Subcutaneous abdominal adipose tissue (tissue), 5 donors: ENCODE data around the gene ARHGEF10L.

Experiments used
- H3K27ac ChIP-seq: one replicate; pipeline ENCODE4 v1.7.0; 2013; ENCODE audit warnings: low read depth, mild to moderate bottlenecking, inconsistent platforms, low read length, moderate library complexity
- H3K27me3 ChIP-seq, 5 donors: one replicate each; pipeline ENCODE4 v1.7.0; 2013; ENCODE audit warnings: low read length in 5 of 5, inconsistent platforms in 1 of 5; ENCODE audit not compliant: control insufficient read depth in 5 of 5, insufficient read depth in 4 of 5
- H3K36me3 ChIP-seq, 5 donors: one replicate each; pipeline ENCODE4 v1.7.0; 2013; ENCODE audit warnings: low read length in 5 of 5; ENCODE audit not compliant: control insufficient read depth in 5 of 5, insufficient read depth in 5 of 5
- H3K4me1 ChIP-seq, 5 donors: one replicate each; pipeline ENCODE4 v1.7.0; 2013; ENCODE audit warnings: low read length in 5 of 5, mild to moderate bottlenecking in 3 of 5, moderate library complexity in 1 of 5; ENCODE audit not compliant: control insufficient read depth in 5 of 5, insufficient read depth in 5 of 5
- H3K4me3 ChIP-seq, 5 donors: one replicate each; pipeline ENCODE4 v1.7.0; 2013; ENCODE audit warnings: low read length in 5 of 5, low read depth in 1 of 5
- H3K9ac ChIP-seq, 5 donors: one replicate each; pipeline ENCODE4 v1.7.0; 2013; ENCODE audit warnings: low read length in 5 of 5, mild to moderate bottlenecking in 4 of 5, moderate library complexity in 3 of 5
- H3K9me3 ChIP-seq, 5 donors: one replicate each; pipeline ENCODE4 v1.7.0; 2013; ENCODE audit warnings: low read length in 5 of 5; ENCODE audit not compliant: control insufficient read depth in 5 of 5
- donor health status: healthy.
- donor health status: healthy.
- donor health status: healthy.
- donor health status: healthy.
- donor health status: healthy.

Gene ARHGEF10L

DNA sequence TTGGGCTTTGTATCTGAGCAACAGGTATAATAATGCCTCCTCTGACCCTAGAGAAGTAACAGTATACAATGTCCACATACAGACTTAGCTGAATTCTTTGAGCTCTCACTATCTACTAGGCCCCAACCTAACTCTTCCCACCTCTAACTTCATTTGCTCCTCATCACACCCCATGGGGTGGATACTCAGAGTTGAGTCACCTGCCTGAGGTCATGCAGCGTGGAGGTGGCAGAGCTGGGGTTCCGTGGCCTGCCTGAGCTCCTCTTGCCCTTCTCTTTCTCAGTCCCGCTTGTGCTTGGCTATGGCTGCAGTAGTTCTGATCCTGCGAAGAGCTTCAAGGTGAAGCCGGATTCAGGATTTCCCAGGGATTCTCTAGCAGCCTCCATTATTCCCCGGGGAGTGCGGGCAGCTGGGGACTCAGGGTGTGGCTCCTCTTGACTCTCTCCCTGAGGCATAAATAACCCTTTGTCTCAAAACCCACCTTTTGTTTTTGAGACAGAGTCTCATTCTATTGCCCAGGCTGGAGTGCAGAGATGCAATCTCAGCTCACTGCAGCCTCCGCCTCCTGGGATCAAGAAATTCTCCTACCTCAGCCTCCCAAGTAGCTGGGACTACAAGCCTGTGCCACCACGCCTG is 185.7 kb downstream of the ARHGEF10L start:
- Histone ChIP-seq H3K4me3 (no peak overlapping the region), H3K4me1 (no peaks in the 10 kb centered on the region), H3K27ac (no peak overlapping the region), H3K27me3 (peaks cover 0 to 18% (median 10%) of the 10 kb centered on the region in 5 donors), H3K9ac (no peak overlapping the region), H3K9me3 (no peaks in the 10 kb centered on the region), H3K36me3 (no peaks in the 10 kb centered on the region)

DNA sequence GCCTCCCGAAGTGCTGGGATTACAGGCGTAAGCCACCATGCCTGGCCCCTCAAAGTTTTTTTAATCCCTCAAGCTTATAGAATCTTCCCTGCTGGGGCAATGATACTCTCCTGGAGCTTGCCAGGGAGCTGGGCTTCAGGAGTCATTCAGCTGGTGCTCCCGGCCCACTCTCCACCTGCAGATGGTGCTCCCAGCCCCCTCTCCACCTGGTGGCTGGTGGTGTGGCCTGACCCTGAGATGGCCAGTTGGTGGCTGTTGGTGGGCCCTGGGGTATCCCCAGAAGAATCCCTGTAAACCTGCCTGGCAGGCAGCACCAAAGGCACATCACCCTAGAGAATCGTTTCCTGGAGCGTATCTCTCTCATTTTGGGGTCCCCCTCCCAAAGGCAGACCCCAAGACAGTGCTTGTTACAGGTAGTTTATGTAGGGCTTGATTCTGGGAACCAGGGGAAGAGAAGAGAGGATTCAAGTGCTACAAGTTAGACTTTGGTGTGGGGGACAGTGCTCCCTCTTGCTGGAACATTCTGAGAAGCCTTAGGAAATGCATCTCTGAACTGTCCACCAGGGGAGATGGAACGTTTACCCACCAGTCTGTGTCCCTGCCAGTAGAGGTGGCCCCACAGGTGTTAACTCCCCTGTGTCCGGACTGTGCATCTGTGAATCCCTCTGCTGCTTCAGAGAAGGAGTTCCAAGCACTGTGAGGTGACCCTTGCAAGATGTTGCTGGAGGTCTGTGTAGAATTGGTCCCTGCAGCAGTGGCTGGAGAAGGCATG is 186.5 kb downstream of the ARHGEF10L start:
- Histone ChIP-seq H3K27me3 (peaks cover 0 to 21% (median 10%) of the 10 kb centered on the region in 5 donors), H3K36me3 (no peaks in the 10 kb centered on the region), H3K9me3 (no peaks in the 10 kb centered on the region), H3K4me1 (peaks cover 0 to 2% (median 0%) of the 10 kb centered on the region in 5 donors), H3K27ac (no peak overlapping the region), H3K4me3 (no peak overlapping the region), H3K9ac (no peak overlapping the region)

DNA sequence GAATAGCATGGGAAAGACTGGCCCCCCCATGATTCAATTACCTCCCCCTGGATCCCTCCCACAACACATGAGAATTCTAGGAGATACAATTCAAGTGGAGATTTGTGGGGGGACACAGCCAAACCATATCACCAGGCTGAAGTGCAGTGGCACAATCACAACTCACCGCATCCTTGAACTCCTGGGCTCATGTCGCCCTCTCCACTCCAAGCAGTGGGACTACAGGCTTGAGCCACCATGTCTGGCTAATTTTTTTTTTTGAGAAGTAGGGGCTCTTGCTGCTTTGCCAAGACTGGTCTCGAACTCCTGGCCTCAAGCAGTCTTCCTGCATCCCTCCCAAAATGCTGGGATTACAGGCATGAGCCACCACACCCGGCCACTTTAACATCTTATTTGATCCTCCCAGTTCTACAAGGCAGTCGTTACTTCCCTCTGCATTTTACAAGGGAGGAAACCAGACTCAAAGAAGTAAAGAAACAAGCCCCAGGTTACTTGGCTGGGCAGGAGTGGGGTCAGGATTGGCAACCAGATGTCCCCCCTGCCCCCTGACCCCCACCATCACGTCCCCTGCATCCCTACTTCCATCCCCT is 188.7 kb downstream of the ARHGEF10L start:
- Histone ChIP-seq H3K27ac (no peak overlapping the region), H3K36me3 (no peaks in the 10 kb centered on the region), H3K4me1 (peaks cover 0 to 14% (median 0%) of the 10 kb centered on the region in 5 donors), H3K9ac (no peak overlapping the region), H3K9me3 (no peaks in the 10 kb centered on the region), H3K4me3 (no peak overlapping the region), H3K27me3 (peaks cover 0 to 21% (median 10%) of the 10 kb centered on the region in 5 donors)

DNA sequence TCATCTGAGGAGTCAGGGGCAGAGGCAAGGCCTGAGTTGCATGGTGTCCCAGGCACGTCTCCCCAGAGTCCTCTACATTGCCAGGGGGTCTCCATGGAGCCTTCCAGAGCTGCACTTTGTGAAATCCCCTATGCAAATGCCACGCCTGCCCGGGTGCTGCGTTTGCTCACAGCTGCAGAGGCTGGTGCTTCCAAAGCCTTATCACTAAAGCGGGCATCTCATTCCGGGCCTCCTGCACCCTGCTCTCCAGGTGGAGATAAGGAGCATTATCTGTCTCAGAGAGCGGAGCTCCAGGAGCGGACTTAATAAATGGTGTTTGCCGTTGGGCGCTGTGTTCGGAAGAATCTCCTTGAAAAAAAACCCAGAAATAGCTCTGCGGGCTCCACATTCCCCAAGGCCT is 189.8 kb downstream of the ARHGEF10L start:
- H3K9ac ChIP-seq, result no peak overlapping the region

DNA sequence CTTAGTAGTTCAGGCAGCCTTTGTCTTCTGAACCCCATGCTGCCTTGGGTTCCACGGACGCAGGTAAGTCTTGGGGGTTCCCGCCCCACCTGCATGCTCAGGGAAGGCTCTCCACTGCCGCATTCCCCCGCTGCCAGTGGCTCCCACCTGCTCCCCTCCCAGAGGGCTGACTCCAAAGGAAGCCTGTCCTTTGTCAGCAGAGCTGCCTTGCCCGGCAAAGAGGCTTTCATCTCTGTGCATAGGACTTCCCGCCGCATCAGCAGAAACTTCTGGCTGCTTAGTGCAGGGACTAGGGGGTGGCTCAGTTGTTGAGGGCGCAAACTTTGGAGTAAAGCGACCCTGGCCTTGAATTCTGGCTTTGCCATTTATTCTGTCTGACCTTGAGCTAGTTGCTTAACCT is 190.4 kb downstream of the ARHGEF10L start:
- H3K9ac ChIP-seq, result no peak overlapping the region
- H3K4me3 ChIP-seq, result no peak overlapping the region
- H3K36me3 ChIP-seq, result no peaks in the 10 kb centered on the region
- no peaks in the 10 kb centered on the region for H3K9me3 ChIP-seq
- H3K4me1 ChIP-seq, result peaks cover 0 to 20% (median 0%) of the 10 kb centered on the region in 5 donors
- H3K27me3 ChIP-seq, result peaks cover 0 to 15% (median 10%) of the 10 kb centered on the region in 5 donors
- H3K27ac ChIP-seq, result no peak overlapping the region

More for the DNA sequence above, 189.8 kb downstream of the ARHGEF10L start:
- no peaks in the 10 kb centered on the region for H3K36me3 ChIP-seq
- peaks cover 0 to 20% (median 0%) of the 10 kb centered on the region in 5 donors for H3K4me1 ChIP-seq
- no peak overlapping the region for H3K27ac ChIP-seq
- peaks cover 0 to 15% (median 10%) of the 10 kb centered on the region in 5 donors for H3K27me3 ChIP-seq
- no peaks in the 10 kb centered on the region for H3K9me3 ChIP-seq
- no peak overlapping the region for H3K4me3 ChIP-seq

DNA sequence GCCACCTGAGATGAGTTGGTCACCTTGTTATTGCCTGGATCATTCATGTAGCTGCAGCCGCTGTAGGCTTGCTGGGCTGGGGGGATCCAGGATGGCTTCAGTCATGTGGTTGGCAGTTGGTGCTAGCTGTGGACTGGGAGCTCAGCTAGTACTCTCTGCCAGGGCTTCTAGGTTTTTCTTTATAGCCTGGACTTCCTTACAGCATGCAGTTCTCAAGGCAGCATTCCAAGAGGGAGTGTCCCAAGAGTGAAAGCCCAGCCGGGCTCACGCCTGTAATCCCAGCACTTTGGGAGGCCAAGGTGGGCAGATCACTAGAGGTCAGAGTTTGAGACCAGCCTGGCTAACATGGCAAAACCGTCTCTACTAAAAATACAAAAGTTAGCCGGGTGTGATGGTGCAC is 192.0 kb downstream of the ARHGEF10L start:
- H3K27me3 ChIP-seq, result peaks cover 5 to 28% (median 10%) of the 10 kb centered on the region in 5 donors

DNA sequence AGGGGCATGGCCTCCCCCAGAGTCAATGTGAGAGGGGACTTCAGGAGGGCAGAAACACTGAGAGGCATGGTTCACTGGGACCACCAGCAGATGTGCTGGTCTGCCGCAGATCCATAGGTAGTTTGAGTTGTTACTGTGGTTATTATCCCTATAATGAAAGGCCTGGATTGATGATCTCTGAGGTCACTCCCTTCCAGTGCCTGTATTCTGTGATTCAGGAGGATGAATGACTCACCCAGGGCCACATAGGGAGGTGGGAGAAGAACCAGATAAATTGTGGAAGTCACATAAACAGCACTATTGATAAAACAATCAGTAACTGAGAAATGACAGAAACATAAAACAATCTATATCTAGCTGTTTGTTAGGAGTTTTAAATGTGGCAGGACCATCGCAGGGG is 193.0 kb downstream of the ARHGEF10L start:
- Histone ChIP-seq H3K36me3 (no peaks in the 10 kb centered on the region), H3K4me1 (peaks cover 0 to 20% (median 0%) of the 10 kb centered on the region in 5 donors), H3K9ac (no peak overlapping the region), H3K27me3 (peaks cover 8 to 31% (median 19%) of the 10 kb centered on the region in 5 donors), H3K4me3 (no peak overlapping the region), H3K9me3 (no peaks in the 10 kb centered on the region), H3K27ac (no peak overlapping the region)

More for the DNA sequence above, 192.0 kb downstream of the ARHGEF10L start:
- no peak overlapping the region for H3K4me3 ChIP-seq
- no peaks in the 10 kb centered on the region for H3K9me3 ChIP-seq
- no peaks in the 10 kb centered on the region for H3K36me3 ChIP-seq
- no peak overlapping the region for H3K9ac ChIP-seq
- H3K4me1 ChIP-seq, result peaks cover 0 to 20% (median 0%) of the 10 kb centered on the region in 5 donors
- H3K27ac ChIP-seq, result no peak overlapping the region

DNA sequence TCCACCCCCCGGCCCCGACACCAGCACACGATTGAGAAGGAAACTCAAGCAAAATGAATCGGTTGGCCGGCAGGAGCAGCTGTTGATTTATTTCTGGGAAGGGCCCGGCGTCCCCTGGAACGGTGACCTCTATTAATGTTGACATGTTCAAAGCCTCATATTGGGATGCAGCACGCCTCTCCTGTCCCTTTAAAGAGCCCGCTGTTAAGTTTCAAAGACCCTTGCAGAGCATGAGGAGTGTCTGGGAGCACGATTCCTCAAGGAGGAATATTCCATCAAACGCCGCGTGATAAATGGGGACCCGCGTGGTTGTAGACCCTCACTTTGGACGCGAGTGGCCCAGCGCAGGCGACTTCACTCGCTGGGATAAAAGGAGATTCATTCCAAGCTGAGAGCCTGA is 194.2 kb downstream of the ARHGEF10L start:
- Histone ChIP-seq H3K27ac (no peak overlapping the region), H3K36me3 (no peaks in the 10 kb centered on the region), H3K4me1 (peaks cover 0 to 20% (median 0%) of the 10 kb centered on the region in 5 donors), H3K4me3 (no peak overlapping the region), H3K9me3 (no peaks in the 10 kb centered on the region), H3K27me3 (peaks cover 8 to 31% (median 19%) of the 10 kb centered on the region in 5 donors), H3K9ac (no peak overlapping the region)

DNA sequence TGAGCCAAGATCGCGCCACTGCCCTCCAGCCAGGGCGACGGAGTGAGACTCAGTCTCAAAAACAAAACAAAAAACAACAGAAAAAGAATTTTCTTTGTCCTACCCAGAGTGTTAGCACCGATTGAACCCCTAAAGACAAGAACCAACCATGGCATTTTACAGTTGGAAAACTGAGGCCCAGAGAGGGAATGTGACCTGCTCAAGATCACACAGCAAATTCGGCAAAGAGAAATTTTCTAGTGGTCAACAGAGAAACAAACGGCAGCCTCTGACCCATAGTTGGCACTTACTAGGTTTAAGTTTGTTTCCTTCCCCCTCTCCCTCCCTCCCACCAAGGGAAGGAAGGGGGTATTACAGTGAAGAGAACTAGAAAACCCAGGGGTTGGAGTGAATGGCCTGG is 195.1 kb downstream of the ARHGEF10L start:
- Histone ChIP-seq H3K9me3 (no peaks in the 10 kb centered on the region), H3K36me3 (no peaks in the 10 kb centered on the region), H3K4me3 (no peak overlapping the region), H3K4me1 (peaks cover 0 to 20% (median 0%) of the 10 kb centered on the region in 5 donors), H3K9ac (no peak overlapping the region), H3K27ac (no peak overlapping the region), H3K27me3 (peaks cover 6 to 29% (median 23%) of the 10 kb centered on the region in 5 donors)

DNA sequence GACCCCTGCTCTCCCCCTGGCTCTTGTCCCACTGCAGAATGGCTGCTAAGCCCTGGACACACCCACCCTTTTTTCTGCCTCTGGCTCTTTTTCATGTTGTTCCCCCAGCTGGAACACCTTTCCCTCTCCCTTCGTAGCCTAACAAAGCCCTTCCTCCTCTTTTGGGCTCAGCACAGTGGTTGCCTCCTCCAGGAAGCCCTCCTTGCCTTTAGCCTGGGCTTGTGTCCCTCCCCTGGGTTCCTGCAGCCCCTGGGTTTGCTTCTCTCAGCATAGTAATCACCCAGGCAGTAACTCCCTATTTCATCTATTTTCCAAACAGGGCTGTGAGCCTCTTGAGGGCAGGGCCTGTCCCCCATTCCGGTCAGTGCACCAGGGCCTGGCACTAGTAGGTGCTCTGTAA is 195.8 kb downstream of the ARHGEF10L start:
- Histone ChIP-seq H3K9ac (no peak overlapping the region), H3K4me3 (no peak overlapping the region), H3K27me3 (peaks cover 4 to 29% (median 23%) of the 10 kb centered on the region in 5 donors), H3K9me3 (no peaks in the 10 kb centered on the region), H3K4me1 (peaks cover 0 to 20% (median 0%) of the 10 kb centered on the region in 5 donors), H3K27ac (no peak overlapping the region), H3K36me3 (no peaks in the 10 kb centered on the region)
